ENCODE measurements around the gene TMEM266.

Gene TMEM266

DNA sequence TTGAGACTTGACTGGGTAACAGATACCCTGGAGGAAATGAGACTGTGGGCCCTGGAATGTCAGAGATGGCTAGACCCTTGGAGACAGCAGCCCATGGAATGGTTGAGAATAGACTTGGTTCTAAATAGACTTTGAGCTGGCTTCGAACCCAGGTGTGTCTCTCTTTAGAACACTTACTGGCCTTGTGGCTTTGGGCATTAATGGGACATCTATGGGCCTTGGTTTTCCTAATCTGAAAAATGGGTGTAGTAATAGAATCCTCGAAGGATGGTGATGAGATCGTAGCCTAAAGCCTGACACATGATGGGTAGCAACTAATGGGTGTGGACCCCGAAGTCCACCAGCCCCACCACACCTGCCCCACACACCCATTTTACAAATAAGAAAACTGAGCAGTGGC is 119.2 kb downstream of the TMEM266 start:
- DNase-seq (ENCODE audit: low read depth in 2 of 2, low spot score in 1 of 2) = no peak

DNA sequence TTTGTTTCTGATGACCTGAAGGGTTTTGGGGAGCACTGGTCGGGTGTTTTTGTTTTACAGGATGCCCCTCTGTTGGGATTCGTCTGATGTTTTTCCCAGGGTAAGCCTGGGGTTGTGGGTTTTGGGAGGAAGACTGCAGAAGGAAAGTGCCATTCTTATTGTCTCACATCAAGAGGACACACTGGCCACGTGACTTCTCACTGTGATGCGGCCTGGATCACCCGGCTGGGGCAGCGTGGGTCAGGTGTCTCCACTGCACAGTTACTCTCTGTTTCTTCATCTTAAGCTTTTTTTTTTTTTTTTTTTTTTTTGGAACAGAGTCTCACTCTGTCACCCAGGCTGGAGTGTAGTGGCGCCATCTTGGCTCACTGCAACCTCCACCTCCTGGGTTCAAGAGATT is 120.5 kb downstream of the TMEM266 start:
- DNase-seq (ENCODE audit: low read depth in 2 of 2, low spot score in 1 of 2) = no peak

DNA sequence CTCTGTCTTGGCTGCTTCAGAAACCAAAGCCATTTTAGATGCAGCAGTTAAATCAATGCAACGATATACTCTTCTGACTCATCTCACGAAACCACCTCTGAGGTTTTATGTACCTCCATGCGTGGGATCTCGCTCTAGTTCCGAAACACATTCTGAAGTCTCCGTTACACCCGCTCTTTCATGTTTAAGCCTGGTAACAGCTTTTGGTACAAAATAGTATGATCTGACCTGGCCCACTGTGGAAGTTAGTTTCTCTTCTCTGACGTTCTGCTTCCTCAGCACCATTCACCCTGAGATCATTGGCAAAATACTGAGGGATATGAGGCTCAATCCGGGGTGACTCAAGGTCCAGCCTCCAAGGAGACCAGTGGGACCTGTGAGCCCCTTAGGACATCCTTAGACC is 121.9 kb downstream of the TMEM266 start:
- no peak for DNase-seq (ENCODE audit: low read depth in 2 of 2, low spot score in 1 of 2)

DNA sequence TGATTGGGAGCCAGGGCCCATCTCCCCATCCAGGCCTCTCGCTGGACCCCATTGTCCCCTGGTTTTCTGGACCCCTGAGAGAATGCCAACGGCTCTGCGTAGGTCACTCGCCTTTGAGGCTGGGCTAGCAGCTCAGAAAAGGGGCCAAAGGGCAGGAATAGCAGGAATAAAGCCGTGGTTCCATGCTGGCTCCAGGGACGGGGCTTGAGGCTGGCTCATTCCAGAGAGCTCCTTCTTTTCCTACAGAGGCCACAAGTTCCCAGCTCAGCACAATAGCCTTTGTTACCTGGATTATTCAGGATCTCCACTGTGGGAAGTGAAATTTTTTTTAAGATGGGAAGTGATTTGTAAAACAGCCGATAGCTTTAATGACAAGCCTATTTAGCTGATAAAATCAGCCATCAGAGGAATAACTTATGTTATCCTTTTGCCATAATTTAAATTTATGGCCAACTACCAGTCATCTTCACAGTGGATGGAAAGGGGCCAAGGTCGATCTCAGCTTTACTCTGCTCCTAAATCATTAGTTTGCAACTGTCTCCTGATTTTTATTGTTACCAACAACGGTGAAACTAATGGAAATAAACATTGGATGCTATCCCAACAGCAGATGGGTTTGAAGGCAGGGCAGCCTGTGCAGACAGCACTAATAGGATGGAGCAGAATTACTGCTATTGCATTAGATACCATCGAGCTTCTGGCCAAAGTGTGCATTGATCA is 124.3 kb downstream of the TMEM266 start:
- DNase-seq (ENCODE audit: low read depth in 2 of 2, low spot score in 1 of 2) = no peak

DNA sequence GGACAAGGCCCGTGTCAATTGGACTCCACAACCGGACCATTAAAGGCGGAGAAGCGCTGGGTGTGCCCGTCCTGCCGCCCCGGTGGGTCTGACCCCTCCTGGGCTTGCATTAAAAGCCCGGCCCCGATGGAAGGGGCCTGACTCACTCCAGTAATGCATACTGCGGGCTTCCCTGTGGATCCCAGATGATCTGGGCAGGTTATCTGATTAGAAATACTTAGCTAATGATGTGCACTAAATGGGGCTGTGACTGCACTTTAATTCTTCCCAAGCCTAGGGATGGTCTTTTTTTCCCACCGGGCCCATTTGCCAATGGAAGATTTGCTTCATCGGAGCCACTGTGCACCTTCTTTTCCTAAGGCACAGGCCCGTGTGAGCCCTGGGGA is 124.9 kb downstream of the TMEM266 start:
- DNase-seq (ENCODE audit: low read depth in 2 of 2, low spot score in 1 of 2) = no peak

DNA sequence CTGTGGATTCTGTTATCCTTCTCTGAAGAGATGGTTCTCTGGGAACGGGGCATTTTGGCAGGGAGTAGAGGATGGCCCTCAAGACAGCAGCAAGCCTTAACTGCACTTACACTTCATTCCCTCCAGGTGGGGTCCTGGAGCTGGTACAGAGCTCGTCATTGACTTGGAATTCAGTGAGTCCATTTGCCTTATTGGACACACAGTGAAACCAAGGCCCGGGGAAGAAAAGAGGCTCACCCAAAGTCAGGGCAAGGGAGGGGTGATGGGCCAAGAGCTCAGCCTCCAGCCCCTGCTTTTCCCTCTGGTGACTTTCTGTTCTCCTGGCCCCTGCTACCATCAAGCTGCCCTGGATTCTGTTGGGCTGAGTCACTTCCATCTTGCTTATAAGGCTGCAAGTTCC is 125.9 kb downstream of the TMEM266 start:
- no peak for DNase-seq (ENCODE audit: low read depth in 2 of 2, low spot score in 1 of 2)

DNA sequence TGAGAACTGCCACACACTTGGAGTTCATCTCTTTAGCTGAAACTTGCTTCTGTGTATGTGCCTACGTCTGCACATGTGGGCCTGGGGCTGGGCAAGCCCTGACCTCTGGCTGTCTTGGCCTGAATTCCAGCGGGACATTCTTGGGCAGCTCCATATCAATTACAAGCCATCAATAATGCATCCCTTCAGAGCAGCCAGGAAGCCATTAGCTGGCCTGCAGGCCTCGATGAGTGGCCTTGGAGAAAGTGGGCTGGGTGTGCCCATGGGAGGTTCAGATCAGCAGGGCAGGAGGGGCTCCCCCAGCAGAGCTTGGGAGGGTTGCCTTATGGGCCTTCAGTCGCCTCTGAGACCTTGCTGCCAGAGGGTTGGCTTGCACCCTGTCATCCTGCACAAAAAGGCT is 127.4 kb downstream of the TMEM266 start:
- DNase-seq (ENCODE audit: low read depth in 2 of 2, low spot score in 1 of 2) = no peak

DNA sequence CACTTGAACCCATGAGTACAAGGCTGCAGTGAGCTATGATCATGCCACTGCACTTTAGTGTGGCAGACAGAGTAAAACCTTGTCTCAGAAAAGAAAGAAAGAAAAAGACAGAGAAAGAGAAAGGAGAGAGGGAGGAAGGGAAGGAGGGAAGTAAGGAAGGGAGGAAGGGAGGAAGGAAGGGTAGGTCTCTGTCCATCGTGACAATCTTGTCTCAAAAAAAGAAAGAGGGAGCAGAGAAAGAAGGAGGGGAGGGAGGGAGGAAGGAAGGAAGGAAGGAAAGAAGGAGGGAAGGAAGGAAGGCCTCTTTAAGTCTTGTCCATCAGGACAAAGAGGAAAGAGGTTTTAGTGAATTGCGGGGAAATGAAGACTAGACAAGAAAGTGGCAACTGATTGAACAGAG is 129.3 kb downstream of the TMEM266 start:
- no peak for DNase-seq (ENCODE audit: low read depth in 2 of 2, low spot score in 1 of 2)

DNA sequence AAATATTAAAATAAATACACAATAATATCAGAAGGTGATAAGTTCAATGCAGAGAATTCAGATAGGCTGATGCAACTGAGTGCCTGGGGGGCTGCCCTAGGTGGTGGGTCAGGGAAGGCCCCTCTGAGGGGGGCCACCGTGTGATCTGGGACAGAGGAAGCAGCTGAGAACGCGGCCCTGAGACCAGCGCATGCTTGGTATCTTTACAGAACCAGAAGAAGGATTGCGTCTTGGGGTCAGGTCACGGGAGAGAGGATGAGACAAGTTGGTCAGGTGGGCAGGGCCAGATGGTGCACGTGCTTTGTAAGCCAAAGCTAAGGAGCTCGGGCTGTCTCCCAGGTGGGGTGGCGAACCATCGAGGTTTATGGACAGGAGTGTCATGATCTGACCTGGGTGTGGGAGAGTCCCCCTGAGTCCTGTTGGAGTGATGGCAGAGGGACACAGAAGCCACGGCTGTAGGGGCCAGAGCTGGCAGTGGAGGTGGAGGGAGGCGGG is 130.3 kb downstream of the TMEM266 start:
- no peak for DNase-seq (ENCODE audit: low read depth in 2 of 2, low spot score in 1 of 2)

DNA sequence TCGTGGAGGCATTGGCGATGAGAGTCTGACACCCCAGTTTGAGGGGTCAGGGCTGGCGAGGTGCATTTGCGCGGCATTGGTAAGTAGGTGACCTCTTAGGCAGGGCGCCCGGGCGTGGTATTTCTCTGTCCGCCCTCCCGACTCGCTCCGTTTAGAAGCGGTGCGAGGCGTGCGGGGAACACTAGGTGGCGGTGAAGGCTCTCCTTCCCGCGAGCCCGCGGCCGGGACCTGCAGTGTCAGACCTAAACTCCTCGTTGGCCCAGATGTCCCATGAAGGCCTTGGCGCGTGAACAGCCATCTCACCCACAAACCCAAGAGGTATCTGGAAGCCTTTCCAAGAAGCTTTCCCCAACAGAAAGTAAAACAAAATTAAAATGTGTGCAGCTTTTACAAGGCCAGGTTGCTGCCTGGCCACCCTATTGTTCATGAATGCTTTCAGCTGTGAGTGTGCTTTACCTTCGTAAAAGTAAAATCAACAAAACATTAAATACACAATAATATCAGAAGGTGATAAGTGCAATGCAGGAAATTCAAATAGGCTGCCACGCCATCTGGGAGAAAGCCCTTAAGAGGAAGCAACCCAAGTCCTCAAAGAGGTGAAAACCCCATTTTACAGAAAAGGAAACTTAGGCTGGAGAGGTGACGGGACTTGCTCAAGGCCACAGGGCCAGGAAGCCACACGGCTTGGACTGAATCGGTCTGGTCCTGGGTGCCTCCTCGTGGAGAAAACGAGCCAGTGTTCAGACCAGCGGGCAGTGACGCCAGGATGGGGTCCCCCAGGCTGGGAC is 131.2 kb downstream of the TMEM266 start:
- peak; percentile 13 to 18 for DNase-seq (ENCODE audit: low read depth in 2 of 2, low spot score in 1 of 2)

DNA sequence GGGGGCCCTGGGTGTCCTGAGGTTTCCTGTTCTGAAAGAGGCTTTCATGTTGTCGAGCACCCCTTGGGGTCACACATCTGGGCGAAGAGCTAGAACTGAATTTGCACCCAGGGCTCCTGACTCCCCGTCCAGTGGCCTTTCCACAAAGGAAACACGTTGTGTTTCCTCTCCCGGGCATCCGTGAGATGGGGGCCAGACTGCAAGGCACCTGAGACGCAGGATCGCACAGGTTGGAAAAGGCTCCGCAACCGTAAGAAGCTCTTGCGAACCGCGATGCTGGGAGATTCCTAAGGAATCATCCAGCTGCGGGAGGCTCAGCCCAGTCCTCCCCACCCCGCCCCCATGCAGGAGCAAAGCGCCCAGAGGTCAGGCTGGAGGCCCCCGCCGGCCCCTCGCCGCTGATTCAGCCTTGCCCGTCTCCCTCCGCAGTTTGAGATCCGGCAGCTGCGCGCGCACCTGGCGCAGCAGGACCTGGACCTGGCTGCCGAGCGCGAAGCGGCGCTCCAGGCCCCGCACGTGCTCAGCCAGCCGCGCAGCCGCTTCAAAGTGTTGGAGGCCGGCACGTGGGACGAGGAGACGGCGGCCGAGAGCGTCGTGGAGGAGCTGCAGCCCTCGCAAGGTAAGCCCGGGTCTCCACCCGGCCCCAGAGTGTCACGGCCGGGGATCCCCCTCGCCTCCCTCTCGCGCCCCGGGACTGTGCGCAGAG is 131.9 kb downstream of the TMEM266 start:
- DNase-seq (ENCODE audit: low read depth in 2 of 2, low spot score in 1 of 2) = no peak

DNA sequence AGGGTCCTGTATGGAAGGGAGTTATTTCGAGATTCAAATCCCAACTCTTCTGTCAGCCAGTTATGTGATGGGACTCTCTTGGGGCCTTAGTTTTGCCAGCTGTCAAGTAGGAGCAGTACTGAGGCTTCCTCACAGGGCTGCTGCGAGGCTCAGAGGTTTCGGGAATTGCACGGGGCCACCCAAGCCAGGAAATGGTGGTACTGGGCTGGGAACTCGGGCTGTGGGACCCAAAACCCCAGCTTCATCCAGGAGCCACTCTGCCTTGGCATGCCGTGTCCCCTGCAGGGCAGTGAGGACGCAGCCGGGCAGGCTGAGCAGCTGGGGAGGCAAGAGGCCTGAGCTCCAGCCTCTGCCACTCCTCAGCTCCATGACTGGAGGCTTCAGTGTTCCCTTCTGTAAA is 132.9 kb downstream of the TMEM266 start:
- DNase-seq (ENCODE audit: low read depth in 2 of 2, low spot score in 1 of 2) = no peak

DNA sequence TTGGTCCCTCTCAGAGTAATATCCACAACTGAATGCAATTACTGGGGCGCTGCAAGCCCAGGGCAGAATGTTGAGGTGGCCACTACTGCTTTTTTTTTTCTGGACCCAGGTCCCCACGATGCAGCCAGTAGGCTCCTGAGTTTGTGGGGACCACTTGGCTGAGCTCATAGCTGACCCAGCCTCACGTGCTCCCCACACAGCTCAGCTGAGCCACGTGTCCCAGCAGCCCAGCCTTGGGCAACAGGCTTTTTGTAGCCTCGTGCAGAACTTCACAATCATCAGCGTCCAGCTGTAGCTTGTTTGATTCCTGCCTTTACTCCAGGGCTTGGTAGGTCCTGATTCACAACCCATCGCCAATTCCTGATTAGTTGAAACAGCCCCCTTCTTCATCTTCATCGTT is 134.1 kb downstream of the TMEM266 start:
- DNase-seq (ENCODE audit: low read depth in 2 of 2, low spot score in 1 of 2) = no peak

DNA sequence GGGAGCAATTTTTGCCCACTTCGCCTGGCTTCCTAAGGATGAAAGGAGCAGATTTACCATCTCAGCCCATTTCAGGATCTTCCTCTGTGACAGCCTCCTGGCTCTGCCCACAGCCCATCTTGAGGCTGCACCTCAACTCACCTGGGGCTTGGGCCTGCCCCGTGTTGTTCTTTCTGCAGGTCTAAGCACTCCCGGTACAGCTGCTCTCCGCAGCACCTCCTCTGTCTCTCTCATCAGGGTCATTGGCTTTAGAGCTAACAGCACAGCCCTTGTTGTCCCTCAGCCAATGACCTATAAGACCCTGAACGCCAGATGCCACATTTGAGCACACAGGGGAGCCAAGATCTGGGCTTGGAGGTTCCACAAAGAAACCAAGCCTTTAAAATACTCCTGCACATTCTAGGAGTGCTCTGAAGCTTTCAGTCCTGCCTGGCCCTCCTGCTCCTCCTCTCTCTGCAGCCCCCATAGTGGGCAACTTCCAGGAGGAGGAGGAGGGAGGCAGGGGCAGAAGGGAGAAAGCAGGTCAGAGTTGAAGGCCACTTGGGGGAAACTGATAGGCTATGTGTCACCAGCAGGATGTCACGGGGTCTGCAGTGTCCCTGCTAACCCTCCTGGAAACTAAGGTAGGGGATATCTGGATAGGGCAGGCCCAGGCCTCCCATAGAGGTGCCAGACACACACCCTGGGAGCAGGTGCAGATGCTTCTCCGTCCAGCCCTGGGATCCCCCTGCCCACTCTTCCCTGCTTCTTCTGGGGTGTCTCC is 135.9 kb downstream of the TMEM266 start:
- DNase-seq (ENCODE audit: low read depth in 2 of 2, low spot score in 1 of 2) = no peak

DNA sequence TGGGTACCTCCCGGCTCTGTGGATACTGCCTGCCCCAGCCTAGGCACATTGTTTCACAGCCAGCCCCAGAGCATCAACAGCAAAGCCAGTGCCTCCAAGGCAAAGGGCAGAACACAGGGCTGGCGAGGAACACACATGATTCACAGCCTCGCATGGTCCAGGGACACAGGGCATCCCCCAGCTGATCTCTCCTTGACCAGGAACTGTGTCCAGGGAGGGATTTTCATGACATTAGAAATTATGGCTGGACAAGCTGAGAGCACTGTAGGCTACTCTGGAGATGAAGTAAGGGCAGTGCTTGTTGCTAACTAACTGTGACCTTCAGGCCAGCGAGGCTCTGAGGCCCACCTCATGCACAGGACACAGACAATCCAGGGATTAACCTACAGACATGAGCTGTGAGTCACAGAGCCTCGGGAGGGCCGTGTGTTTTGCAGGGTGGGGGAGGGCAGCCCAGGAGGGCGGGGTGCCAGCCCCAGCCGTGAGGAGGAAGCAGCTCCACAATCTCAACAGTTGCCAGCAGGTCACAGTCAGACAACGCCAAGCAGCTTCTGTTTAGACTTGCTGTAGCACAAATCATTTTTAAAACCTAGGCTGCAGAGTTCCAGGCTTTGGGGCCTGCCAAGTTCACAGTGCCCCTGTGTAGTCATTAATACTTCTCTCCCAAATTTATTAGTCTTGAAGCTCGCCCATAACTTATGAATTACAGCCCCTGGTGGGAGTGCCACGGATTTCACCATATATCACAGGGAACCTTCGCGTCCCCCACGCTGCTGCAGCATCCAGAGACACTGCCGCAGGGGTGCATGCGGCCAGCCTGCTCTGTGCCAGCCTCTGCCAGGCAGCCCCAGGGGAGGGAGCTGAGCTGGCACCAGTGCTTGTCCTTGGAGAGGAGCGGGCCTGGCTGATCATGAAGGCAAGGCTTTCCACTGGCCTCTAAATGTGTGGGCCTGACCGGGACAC is 136.8 kb downstream of the TMEM266 start:
- DNase-seq (ENCODE audit: low read depth in 2 of 2, low spot score in 1 of 2) = no peak

DNA sequence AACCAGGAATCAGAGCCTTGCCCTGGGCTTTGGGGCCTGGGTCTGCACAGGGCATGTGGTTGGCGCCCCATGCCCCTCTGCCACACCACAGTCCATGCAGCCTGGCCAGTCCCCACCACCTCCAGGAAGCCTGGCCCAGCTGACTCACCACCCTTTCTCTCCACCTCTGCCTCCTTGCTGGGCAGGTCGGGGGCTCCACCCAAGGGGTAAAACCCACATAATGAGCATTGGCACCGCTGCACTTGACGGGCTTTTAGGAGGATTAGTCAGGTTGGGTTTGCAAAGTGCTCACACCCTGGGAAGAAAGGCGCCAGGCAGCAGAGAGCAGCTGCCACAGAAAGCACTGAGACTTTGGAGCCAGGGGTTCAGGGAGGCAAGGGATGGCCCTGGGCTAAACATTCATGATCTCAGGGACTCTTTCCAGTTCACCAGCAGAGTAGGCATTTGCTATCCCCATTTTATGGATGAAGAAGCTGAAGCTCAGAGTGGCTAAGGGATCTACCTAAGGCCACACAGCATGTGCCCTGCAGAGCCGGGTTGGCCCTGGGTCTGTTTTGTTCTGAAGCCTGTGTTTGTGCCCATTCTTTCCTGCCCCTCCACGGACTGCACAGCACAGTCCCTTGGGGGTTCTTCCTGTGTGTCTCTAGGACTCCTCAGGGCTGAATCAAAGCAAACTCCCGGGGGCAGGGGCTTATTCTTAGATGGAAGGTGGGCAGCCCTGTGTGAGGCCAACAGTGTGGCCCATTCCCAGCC is 138.1 kb downstream of the TMEM266 start:
- no peak for DNase-seq (ENCODE audit: low read depth in 2 of 2, low spot score in 1 of 2)

DNA sequence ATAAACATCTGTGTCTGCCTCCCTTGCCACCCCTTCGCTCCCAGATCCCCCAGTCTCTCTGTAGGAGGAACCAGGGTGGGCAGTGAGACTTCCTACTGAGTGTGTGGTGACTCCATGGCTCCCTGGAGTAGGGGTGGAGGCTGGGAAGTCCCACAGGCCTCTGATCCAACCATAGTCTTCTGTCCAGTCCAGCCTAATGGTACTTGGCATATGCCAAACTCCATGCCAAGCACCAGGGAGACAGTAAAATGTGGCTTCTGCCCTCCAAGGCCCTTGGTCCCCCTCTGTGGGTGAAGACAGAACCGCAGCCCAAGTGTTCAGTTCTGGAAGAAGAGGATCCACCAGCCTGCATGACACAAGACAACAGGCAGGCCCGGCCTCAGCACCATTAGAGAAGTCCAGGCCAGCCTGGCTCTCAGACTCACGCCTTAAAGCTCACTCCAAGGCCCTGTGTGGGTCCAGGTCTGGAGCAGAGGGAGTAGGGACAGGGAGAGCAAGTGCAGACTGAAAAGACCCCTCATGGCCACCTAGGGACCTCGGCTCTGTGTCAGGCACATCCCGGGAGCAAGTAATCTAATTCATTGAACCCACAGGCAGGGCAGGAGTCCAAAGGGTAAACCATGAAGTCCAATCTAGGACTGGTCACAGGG is 138.8 kb downstream of the TMEM266 start:
- DNase-seq (ENCODE audit: low read depth in 2 of 2, low spot score in 1 of 2) = no peak

DNA sequence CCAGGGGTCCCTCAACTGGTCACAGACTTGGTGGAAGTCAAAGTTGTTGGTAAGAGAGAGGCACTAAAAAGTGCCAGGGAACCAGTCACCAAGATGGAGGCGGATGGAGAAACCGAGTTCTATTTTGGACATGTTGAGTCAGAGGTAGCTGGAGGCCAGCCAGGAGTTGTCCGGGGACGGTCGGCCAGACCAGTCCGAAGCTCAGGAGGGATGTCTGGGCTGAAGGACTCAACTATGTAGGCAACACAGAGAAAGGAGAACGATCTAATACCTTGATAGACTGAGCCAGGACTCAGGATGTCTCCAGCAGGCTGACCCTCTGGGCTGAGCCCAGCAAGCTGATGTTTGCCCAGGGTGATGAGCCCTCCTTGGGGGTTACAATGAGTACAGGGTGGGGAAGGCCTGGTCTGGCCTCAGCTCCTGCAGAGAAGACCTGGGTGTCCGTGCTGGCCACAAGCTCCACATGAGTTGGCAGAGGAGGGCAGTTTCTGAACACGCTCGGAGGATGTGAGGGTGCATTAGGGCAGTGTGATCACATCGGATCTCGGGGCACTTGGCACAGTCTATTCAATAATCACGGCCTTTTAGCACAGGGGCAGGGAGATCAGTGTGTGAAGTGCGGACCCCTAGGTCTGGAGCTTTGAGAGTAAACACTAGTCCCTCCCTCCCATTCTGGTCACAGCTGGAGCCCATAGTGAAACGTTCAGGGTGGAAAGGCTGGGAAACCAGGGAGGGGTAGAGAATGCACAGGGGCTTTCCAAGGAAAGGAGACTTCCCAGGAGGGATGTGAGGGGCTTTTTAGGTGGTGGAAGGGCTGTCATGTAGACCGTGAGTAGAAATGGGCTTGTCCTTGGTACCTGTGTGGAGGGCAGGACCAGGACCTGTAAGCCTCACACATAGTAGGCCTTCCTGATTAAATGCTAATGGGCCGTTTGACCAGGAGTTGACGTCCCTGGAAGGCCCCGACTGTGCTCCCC is 139.6 kb downstream of the TMEM266 start:
- DNase-seq (ENCODE audit: low read depth in 2 of 2, low spot score in 1 of 2) = no peak
